Measurements from ENCODE around the gene UCN3. TPM values are rescaled to one million over a fixed set of nuclear protein-coding genes. Genes with fewer than 3 reads are reported as not detected.

The UCN3 gene
- total and polyA plus RNA-seq, 10 of the 15 experiments (the other 5 are each of a cell fraction or from before 2014, with no cell fraction given) = not detected

DNA sequence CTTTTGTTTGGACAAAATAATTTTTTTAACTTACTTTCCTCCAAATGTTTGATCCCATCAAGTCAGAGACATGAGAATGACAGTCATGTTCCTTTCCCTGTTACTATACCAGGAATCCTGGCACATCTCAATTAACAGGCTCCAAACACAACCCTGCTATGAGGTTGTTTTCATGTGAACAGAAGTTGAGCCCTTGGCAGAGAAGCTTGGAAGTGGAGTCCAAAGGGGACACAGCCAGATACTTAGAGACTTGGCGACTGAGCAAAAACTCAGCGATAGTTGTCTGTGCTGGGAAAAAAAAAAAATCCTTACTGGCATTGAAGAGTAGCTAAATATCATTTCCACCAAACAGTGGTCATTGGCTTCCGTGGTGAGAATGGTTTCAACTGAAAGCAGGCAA lies 27.0 kb downstream of the UCN3 start (continued):
- TF ChIP-seq, protein P1, sequence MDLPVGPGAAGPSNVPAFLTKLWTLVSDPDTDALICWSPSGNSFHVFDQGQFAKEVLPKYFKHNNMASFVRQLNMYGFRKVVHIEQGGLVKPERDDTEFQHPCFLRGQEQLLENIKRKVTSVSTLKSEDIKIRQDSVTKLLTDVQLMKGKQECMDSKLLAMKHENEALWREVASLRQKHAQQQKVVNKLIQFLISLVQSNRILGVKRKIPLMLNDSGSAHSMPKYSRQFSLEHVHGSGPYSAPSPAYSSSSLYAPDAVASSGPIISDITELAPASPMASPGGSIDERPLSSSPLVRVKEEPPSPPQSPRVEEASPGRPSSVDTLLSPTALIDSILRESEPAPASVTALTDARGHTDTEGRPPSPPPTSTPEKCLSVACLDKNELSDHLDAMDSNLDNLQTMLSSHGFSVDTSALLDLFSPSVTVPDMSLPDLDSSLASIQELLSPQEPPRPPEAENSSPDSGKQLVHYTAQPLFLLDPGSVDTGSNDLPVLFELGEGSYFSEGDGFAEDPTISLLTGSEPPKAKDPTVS (IDR thresholded peaks at IDR 0.05; ENCODE audit: low read depth, low read length) = no peak
- TF ChIP-seq NFIC (IDR thresholded peaks at IDR 0.05; ENCODE audit: low read depth, low read length) (no peak), YY1 (IDR thresholded peaks at IDR 0.05; ENCODE audit: low read depth, low read length) (no peak), NFXL1 (IDR thresholded peaks at IDR 0.05; ENCODE audit: borderline replicate concordance) (no peak)

DNA sequence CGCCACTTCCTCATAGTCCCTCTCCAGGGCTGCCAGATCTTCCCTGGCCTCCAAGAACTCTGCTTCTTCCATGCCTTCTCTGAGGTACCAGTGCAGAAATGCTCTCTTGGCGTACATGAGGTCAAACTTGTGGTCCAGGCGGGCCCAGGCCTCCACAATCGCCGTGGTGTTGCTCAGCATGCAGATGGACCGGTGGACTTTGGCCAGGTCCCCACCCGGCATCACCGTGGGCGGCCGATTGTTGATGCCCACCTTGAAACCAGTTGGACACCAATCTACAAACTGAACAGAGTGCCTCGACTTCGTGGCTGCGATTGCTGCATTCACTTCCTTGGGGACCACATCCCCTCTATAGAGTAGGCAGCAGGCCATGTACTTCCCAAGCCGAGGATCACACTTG lies 28.8 kb downstream of the UCN3 start:
- in situ Hi-C loops (cut with MboI) (no loop called here), intact Hi-C loops (cut with micrococcal nuclease; ENCODE audit: unreplicated experiment) (no loop called here)
- DNase-seq (ENCODE audit: low read depth, low spot score) (no peak), ATAC-seq (no peak), FAIRE-seq (no peak)
- ChIA-PET POLR2A (no interaction called here), SMC1A (ENCODE audit: uncharacterized antibody, unreplicated experiment) (no interaction called here), RAD21 (ENCODE audit: unreplicated experiment) (no interaction called here), CTCF (no interaction called here)
- Histone ChIP-seq H3K79me2 (ENCODE audit: control insufficient read depth, insufficient read depth, low read length) (no peaks in the 10 kb centered on the region), H3K4me1 (ENCODE audit: control insufficient read depth, insufficient read depth, low read length) (no peaks in the 10 kb centered on the region), H2AFZ (ENCODE audit: control insufficient read depth, low read depth, low read length) (no peak overlapping the region), H3K9ac (ENCODE audit: control insufficient read depth, insufficient read depth, low read length) (no peak overlapping the region), H3K4me3 (no peak overlapping the region), H3K27me3 (replicated peaks in 1 of 2; ENCODE audit: control insufficient read depth in 2 of 2, insufficient read depth in 2 of 2, low read length in 1 of 2) (no peaks in the 10 kb centered on the region; a peak in 1 of 4 replicates), H3K27ac (ENCODE audit: control insufficient read depth, insufficient read depth) (no peak overlapping the region), H3K36me3 (ENCODE audit: control insufficient read depth in 2 of 2, insufficient read depth in 2 of 2, low read length in 1 of 2) (no peaks in the 10 kb centered on the region), H3K4me2 (ENCODE audit: control insufficient read depth, insufficient read depth) (no peak overlapping the region), H4K20me1 (ENCODE audit: control insufficient read depth, insufficient read depth) (no peaks in the 10 kb centered on the region), H3K9me3 (replicated peaks; ENCODE audit: control insufficient read depth, insufficient read depth, low read length) (peaks cover 2% of the 10 kb centered on the region; the same call in 2 of the 3 replicates)
- 25% methylated on average over 14 of the region's 14 CpGs for WGBS (ENCODE audit: insufficient coverage, insufficient replicate concordance, low lambda C conversion rate, missing lambda C conversion rate)
- no TSS peak for BruUV-seq (replicated peaks)
- TF ChIP-seq GABPA (IDR thresholded peaks at IDR 0.05; ENCODE audit: low read depth) = no peak
- TF ChIP-seq, protein P2, sequence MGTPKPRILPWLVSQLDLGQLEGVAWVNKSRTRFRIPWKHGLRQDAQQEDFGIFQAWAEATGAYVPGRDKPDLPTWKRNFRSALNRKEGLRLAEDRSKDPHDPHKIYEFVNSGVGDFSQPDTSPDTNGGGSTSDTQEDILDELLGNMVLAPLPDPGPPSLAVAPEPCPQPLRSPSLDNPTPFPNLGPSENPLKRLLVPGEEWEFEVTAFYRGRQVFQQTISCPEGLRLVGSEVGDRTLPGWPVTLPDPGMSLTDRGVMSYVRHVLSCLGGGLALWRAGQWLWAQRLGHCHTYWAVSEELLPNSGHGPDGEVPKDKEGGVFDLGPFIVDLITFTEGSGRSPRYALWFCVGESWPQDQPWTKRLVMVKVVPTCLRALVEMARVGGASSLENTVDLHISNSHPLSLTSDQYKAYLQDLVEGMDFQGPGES (IDR thresholded peaks at IDR 0.05) = no peak
- no peak for TF ChIP-seq IKZF2 (IDR thresholded peaks at IDR 0.05)
- TF ChIP-seq SIX5 (IDR thresholded peaks at IDR 0.05; ENCODE audit: low read depth, low read length, severe bottlenecking) = no peak
- TF ChIP-seq, protein P3, sequence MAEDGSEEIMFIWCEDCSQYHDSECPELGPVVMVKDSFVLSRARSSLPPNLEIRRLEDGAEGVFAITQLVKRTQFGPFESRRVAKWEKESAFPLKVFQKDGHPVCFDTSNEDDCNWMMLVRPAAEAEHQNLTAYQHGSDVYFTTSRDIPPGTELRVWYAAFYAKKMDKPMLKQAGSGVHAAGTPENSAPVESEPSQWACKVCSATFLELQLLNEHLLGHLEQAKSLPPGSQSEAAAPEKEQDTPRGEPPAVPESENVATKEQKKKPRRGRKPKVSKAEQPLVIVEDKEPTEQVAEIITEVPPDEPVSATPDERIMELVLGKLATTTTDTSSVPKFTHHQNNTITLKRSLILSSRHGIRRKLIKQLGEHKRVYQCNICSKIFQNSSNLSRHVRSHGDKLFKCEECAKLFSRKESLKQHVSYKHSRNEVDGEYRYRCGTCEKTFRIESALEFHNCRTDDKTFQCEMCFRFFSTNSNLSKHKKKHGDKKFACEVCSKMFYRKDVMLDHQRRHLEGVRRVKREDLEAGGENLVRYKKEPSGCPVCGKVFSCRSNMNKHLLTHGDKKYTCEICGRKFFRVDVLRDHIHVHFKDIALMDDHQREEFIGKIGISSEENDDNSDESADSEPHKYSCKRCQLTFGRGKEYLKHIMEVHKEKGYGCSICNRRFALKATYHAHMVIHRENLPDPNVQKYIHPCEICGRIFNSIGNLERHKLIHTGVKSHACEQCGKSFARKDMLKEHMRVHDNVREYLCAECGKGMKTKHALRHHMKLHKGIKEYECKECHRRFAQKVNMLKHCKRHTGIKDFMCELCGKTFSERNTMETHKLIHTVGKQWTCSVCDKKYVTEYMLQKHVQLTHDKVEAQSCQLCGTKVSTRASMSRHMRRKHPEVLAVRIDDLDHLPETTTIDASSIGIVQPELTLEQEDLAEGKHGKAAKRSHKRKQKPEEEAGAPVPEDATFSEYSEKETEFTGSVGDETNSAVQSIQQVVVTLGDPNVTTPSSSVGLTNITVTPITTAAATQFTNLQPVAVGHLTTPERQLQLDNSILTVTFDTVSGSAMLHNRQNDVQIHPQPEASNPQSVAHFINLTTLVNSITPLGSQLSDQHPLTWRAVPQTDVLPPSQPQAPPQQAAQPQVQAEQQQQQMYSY (CRISPR knock-in tag; IDR thresholded peaks at IDR 0.05) = no peak
- TF ChIP-seq, protein P4, sequence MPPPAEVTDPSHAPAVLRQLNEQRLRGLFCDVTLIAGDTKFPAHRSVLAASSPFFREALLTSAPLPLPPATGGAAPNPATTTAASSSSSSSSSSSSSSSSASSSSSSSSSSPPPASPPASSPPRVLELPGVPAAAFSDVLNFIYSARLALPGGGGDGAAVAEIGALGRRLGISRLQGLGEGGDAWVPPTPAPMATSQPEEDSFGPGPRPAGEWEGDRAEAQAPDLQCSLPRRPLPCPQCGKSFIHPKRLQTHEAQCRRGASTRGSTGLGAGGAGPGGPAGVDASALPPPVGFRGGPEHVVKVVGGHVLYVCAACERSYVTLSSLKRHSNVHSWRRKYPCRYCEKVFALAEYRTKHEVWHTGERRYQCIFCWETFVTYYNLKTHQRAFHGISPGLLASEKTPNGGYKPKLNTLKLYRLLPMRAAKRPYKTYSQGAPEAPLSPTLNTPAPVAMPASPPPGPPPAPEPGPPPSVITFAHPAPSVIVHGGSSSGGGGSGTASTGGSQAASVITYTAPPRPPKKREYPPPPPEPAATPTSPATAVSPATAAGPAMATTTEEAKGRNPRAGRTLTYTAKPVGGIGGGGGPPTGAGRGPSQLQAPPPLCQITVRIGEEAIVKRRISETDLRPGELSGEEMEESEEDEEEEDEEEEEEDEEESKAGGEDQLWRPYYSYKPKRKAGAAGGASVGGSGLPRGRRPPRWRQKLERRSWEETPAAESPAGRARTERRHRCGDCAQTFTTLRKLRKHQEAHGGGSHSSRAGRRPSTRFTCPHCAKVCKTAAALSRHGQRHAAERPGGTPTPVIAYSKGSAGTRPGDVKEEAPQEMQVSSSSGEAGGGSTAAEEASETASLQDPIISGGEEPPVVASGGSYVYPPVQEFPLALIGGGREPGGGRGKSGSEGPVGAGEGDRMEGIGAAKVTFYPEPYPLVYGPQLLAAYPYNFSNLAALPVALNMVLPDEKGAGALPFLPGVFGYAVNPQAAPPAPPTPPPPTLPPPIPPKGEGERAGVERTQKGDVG (CRISPR knock-in tag; IDR thresholded peaks at IDR 0.05) = no peak
- TF ChIP-seq NFXL1 (IDR thresholded peaks at IDR 0.05; ENCODE audit: borderline replicate concordance) = no peak
- TF ChIP-seq, protein P5, sequence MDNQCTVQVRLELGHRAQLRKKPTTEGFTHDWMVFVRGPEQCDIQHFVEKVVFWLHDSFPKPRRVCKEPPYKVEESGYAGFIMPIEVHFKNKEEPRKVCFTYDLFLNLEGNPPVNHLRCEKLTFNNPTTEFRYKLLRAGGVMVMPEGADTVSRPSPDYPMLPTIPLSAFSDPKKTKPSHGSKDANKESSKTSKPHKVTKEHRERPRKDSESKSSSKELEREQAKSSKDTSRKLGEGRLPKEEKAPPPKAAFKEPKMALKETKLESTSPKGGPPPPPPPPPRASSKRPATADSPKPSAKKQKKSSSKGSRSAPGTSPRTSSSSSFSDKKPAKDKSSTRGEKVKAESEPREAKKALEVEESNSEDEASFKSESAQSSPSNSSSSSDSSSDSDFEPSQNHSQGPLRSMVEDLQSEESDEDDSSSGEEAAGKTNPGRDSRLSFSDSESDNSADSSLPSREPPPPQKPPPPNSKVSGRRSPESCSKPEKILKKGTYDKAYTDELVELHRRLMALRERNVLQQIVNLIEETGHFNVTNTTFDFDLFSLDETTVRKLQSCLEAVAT (IDR thresholded peaks at IDR 0.05) = no peak
- TF ChIP-seq CHD2 (IDR thresholded peaks at IDR 0.05; ENCODE audit: borderline replicate concordance, low read depth, low read length) = no peak

Data from GM12878 (cell line).